ENCODE measurements around the gene OXCT2.
A peak's percentile ranks its signal among the peaks of the same experiment; 100 is the strongest.

GRCh38 chr1:39816415-39817090 lies 45.4 kb upstream of the OXCT2 start:
- no peak for TF ChIP-seq EP300 (IDR thresholded peaks at IDR 0.05)
- TF ChIP-seq RAD21 (conservative IDR thresholded peaks at IDR 0.05 in 1 of 2, IDR thresholded peaks at IDR 0.05 in 1 of 2), result peak; percentile 64 to 71
- TF ChIP-seq CTCF (IDR thresholded peaks at IDR 0.05), result peak; percentile 64
- no peak for TF ChIP-seq HDAC2 (IDR thresholded peaks at IDR 0.05)
- TF ChIP-seq HOXB13 (CRISPR knock-in tag; IDR thresholded peaks at IDR 0.05; ENCODE audit: low read depth), result no peak
- no peak for TF ChIP-seq MAX (IDR thresholded peaks at IDR 0.05)
- TF ChIP-seq FOSL2 (IDR thresholded peaks at IDR 0.05), result no peak
- peak; percentile 21; the same call in 1 of the 2 replicates for TF ChIP-seq FOSL2 (CRISPR knock-in tag; IDR thresholded peaks at IDR 0.05)
- no peak for TF ChIP-seq POLR2A (IDR thresholded peaks at IDR 0.05; ENCODE audit: low read length)
- TF ChIP-seq BHLHE40 (IDR thresholded peaks at IDR 0.05; ENCODE audit: low read depth, low read length), result no peak
- TF ChIP-seq MYC (IDR thresholded peaks at IDR 0.05; ENCODE audit: borderline replicate concordance, low read length), result no peak
- no peak for TF ChIP-seq RCOR1 (IDR thresholded peaks at IDR 0.05; ENCODE audit: low read depth, low read length)
- no peak for TF ChIP-seq CEBPB (IDR thresholded peaks at IDR 0.05)
- TF ChIP-seq RFX5 (IDR thresholded peaks at IDR 0.05), result no peak
